ENCODE results near the gene ITCH. TPM values are rescaled to one million over a fixed set of nuclear protein-coding genes. Genes with fewer than 3 reads are reported as not detected.
"Not testable (repeated sequence)": the region's sequence is repeated elsewhere in the genome, so short reads cannot be mapped to it uniquely, and the experiment has no call there.

ITCH gene
- total RNA-seq, 3 donors from 2014 or later = 56.6 to 72.3 (median 60.6) TPM

DNA sequence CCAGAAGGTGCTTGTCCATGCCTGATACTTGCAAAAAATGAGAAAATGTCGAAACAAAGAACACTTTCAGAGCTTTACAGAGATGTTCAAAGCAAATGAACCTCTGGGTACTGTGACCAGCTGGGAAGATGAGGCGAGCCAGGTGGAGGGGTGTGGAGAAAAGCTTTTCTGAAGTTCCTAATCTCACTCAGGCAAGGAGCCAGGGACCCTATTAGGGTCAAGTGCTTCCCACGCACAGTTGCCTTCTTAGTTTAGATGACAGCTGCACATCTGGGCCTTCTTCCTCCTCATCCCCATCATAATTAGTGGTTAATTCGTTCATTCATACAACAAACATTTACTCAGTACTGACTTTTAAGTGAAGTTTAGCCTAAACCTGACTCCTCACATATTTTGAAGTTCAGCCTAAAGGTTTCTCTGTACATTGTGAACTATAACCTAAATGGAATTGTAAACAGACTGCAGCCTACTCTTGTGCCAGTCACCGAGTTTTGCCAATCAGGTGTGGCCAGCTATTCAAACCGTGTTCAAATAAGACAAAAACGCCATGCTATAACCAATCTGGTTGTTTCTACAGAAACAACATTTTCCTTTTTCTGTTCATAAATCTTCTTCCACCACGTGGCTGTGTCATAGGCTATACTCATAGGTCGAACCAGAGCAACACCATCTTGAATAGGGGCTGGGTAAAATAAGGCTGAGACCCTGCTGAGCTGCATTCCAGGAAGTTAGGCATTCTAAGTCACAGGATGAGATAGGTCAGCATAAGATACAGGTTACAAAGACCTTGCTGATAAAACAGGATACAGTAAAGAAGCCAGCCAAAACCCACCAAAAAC, 40.6 kb upstream of the ITCH start:
- no peak for DNase-seq (ENCODE audit: low spot score in 2 of 2)
- Histone ChIP-seq H3K36me3 (no peaks in the 10 kb centered on the region), H3K4me1 (no peaks in the 10 kb centered on the region), H3K27ac (no peak overlapping the region), H3K9me3 (no peaks in the 10 kb centered on the region), H3K27me3 (no peaks in the 10 kb centered on the region), H3K4me3 (no peak overlapping the region)
- intact Hi-C loops (cut with DNase I; ENCODE audit: low total_unique reads) = no loop called here
- TF ChIP-seq POLR2A (IDR thresholded peaks at IDR 0.05) (no peak), POLR2AphosphoS5 (IDR thresholded peaks at IDR 0.05) (no peak)
- TF ChIP-seq, protein P1, sequence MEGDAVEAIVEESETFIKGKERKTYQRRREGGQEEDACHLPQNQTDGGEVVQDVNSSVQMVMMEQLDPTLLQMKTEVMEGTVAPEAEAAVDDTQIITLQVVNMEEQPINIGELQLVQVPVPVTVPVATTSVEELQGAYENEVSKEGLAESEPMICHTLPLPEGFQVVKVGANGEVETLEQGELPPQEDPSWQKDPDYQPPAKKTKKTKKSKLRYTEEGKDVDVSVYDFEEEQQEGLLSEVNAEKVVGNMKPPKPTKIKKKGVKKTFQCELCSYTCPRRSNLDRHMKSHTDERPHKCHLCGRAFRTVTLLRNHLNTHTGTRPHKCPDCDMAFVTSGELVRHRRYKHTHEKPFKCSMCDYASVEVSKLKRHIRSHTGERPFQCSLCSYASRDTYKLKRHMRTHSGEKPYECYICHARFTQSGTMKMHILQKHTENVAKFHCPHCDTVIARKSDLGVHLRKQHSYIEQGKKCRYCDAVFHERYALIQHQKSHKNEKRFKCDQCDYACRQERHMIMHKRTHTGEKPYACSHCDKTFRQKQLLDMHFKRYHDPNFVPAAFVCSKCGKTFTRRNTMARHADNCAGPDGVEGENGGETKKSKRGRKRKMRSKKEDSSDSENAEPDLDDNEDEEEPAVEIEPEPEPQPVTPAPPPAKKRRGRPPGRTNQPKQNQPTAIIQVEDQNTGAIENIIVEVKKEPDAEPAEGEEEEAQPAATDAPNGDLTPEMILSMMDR (IDR thresholded peaks at IDR 0.05) = no peak

DNA sequence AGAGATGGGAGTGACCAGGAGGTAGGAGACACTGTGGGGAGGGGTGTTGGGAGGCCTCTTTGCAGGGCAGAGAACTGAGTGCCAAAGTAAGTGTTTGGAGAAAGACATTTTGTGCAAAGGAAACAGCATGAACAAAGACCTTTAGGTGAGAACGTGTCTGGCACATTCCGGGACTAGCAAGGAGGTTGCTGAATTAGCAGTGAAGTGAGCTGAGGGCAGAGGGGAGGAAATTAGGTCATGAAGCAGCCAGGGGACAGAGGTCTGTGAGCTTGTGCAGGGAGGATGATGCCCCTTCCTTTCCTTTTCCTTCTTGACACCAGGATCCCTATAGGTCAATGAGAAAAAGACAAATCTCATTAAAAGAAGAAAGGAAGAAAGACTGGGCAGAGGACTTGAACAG, 38.5 kb upstream of the ITCH start:
- no peak overlapping the region for H3K4me3 ChIP-seq
- no peaks in the 10 kb centered on the region for H3K27me3 ChIP-seq
- no peaks in the 10 kb centered on the region for H3K36me3 ChIP-seq
- DNase-seq (ENCODE audit: low spot score in 2 of 2) = no peak
- H3K9me3 ChIP-seq = no peaks in the 10 kb centered on the region
- no peak for TF ChIP-seq POLR2A (IDR thresholded peaks at IDR 0.05)
- no peak for TF ChIP-seq POLR2AphosphoS5 (IDR thresholded peaks at IDR 0.05)
- TF ChIP-seq, protein P1 (IDR thresholded peaks at IDR 0.05) = no peak
- intact Hi-C loops (cut with DNase I; ENCODE audit: low total_unique reads) = no loop called here
- no peaks in the 10 kb centered on the region for H3K4me1 ChIP-seq
- no peak overlapping the region for H3K27ac ChIP-seq

DNA sequence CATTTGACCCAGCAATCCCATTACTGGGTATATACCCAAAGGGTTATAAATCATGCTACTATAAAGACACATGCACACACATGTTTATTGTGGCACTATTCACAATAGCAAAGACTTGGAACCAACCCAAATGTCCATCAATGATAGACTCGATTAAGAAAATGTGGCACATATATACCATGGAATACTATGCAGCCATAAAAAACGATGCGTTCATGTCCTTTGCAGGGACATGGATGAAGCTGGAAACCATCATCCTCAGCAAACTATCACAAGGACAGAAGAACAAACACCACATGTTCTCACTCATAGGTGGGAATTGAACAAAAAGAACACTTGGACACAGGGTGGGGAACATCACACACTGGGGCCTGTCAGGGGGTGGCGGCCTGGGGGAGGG, 34.9 kb upstream of the ITCH start:
- H3K27me3 ChIP-seq; intact Hi-C loops (cut with DNase I; ENCODE audit: low total_unique reads); H3K9me3 ChIP-seq; H3K4me1 ChIP-seq; H3K27ac ChIP-seq; H3K36me3 ChIP-seq; H3K4me3 ChIP-seq; DNase-seq (ENCODE audit: low spot score in 2 of 2): not testable (repeated sequence)

DNA sequence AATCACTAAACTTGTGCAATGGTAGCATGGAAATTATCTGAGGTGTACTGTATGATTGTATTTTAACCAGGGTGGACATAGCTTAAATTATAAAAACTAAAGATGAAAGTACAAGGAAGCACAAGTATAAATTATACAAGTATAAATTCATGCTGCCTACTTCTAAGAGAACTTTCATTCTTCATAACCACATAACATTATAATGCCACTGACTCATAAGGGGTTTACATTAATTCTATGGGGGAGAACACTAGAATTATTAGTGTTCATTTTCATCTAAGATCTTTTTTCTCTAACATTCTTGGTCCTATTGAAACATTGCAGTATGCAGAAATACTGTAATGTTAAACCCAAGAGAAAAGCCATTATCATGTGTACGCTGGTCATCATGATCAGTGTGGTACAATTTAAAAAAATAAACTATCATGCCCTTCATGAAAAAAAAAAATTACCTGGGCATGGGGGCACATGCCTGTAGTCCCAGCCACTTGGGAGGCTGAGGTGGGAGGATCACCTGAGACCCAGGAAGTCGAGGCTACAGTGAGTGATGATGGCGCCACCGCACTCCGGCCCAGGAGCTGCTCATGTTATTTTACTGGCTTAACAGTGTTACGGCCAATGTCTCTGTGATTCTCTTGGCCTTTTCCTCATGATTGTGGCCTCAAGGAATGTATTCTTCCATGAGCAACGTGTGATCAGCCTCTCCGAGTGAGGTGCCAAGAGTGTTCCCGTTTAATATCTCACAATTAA, 34.0 kb upstream of the ITCH start:
- intact Hi-C loops (cut with DNase I; ENCODE audit: low total_unique reads) = no loop called here
- H3K4me3 ChIP-seq = no peak overlapping the region
- TF ChIP-seq POLR2AphosphoS5 (IDR thresholded peaks at IDR 0.05) (no peak), POLR2A (IDR thresholded peaks at IDR 0.05) (no peak)
- TF ChIP-seq, protein P1 (IDR thresholded peaks at IDR 0.05) = no peak
- no peaks in the 10 kb centered on the region for H3K9me3 ChIP-seq
- no peaks in the 10 kb centered on the region for H3K36me3 ChIP-seq
- no peaks in the 10 kb centered on the region for H3K27me3 ChIP-seq
- DNase-seq (ENCODE audit: low spot score in 2 of 2) = no peak
- no peak overlapping the region for H3K27ac ChIP-seq
- no peaks in the 10 kb centered on the region for H3K4me1 ChIP-seq

DNA sequence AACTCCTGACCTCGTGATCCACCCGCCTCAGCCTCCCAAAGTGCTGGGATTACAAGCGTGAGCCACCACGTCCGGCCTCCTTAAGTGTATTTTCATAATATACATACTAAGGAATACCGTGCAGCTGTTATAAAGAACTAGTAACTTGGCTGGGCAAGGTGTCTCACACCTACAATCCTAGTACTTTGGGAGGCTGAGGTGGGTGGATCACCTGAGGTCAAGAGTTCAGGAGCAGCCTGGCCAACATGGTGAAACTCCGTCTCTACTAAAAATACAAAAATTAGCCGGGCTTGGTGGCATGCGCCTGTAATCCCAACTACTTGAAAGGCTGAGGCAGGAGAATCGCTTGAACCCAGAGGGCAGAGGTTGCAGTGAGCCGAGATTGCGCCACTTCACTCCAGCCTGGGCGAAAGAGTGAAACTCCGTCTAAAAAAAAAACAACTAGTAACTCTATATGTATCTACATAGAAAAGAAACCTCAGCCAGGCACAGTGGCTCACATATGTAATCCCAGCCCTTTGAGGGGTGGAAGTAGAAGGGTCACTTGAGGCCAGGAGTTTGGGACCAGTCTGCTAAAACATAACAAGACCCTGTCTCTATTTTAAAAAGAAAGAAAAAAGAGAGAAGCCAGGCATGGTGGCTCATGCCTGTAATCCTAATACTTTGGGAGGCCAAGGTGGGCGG, 32.1 kb upstream of the ITCH start:
- H3K27ac ChIP-seq; H3K4me1 ChIP-seq; H3K9me3 ChIP-seq; H3K27me3 ChIP-seq; intact Hi-C loops (cut with DNase I; ENCODE audit: low total_unique reads); DNase-seq (ENCODE audit: low spot score in 2 of 2); H3K36me3 ChIP-seq; H3K4me3 ChIP-seq: not testable (repeated sequence)

DNA sequence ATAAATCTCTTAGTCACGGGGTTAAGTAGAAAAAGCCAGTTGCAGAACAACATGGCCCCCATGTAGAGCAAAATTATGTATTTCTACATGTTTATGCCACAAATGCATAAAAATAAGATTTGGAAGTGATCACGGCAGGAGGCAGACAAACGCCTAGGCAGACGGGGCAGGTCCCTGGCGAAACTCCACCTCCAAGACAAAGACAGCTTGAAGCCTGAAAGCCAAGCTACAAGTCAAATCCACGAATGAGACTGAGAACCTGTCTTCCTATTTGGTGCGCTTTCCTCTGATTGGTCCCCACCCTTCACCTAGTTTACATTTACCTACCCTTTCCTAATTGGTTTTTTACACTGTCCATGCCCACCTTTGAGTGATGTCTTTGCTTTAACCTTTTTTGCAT, 31.2 kb upstream of the ITCH start:
- no peaks in the 10 kb centered on the region for H3K9me3 ChIP-seq
- TF ChIP-seq POLR2AphosphoS5 (IDR thresholded peaks at IDR 0.05) (no peak), POLR2A (IDR thresholded peaks at IDR 0.05) (no peak)
- TF ChIP-seq, protein P1 (IDR thresholded peaks at IDR 0.05) = no peak
- no peak for DNase-seq (ENCODE audit: low spot score in 2 of 2)
- H3K27ac ChIP-seq = no peak overlapping the region
- H3K4me1 ChIP-seq = no peaks in the 10 kb centered on the region
- no peak overlapping the region for H3K4me3 ChIP-seq
- H3K27me3 ChIP-seq = no peaks in the 10 kb centered on the region
- no peaks in the 10 kb centered on the region for H3K36me3 ChIP-seq
- intact Hi-C loops (cut with DNase I; ENCODE audit: low total_unique reads) = no loop called here
